ENCODE measurements around the gene PKNOX2.

The PKNOX2 gene

DNA sequence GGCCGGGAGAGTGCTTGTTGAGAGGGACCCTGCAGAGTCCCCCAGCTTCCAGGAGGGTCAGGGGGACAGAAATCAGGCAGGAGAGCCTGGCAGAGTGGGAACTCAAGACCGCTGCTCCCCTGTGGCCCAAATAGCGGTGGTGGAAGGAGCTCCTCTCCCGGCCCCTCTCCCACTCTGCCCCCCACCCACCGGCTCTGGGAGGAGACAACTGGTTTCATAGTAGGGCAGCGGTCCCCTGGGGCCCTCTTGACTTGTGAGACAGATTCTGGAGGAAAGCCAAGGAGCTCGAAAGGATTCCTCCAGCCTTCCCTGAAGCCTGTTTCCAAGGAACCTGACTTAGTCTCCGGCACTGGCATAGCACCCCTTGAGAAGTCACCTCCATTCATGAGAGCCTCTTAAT, 10.1 kb downstream of the PKNOX2 start:
- DNase-seq, result no peak

DNA sequence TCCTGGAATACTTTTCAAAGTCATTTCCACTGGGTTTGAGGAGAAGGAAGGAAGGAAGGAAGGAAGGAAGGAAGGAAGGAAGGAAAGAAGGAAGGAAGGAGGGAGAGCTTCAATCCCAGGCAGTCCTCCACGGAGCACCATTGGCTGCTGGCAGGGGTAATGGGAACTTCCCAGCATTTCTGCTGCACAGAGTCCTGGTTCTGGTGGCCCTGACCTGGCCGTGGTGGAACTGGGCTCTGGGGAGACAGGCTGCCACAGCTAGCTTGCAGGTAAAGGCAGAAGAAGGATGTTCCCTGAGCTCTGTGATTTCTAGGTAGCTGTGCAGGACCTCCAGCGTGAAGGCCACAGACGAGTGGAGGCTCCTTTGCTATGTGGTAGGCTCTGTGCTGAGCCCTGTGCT, 10.6 kb downstream of the PKNOX2 start:
- DNase-seq, result no peak

DNA sequence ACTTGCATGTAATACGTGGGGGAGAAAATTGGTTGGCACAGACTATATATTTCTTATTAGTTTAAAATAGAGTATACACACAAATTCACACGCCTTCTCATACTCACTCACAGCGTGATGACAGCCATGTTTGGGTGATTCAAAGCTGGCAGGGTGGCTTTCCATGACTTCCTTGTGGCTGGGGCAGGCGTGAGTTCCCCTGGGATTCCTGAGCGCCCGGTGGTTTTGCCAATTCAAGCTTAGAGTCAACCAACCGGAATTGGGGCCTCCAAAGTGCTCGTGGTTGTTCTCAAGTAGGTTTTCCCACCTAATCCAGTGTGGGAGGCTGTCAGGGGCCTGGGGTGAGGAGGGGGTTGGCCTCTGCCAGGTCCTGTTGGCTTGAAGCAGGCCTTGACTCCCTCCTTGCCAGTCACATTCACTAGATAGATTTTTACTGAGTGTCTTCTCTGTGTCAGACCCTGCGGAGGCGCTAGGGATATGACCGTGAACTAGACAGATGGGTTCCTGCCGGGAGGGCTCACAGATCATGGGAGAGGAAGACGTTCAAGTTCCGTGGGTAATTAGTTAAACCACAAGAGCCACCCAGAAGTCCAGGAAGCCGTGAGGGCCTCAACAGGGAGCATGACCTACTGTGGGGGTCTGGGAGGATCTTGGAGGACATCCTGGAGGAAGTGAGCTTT, 11.5 kb downstream of the PKNOX2 start:
- DNase-seq, result no peak

GRCh38 chr11:125176866-125177265, 12.3 kb downstream of the PKNOX2 start:
- DNase-seq, result no peak

GRCh38 chr11:125177543-125177942, 13.0 kb downstream of the PKNOX2 start:
- DNase-seq, result no peak

- no peak for DNase-seq
Measured at GRCh38 chr11:125179346-125179745, 14.8 kb downstream of the PKNOX2 start.

DNA sequence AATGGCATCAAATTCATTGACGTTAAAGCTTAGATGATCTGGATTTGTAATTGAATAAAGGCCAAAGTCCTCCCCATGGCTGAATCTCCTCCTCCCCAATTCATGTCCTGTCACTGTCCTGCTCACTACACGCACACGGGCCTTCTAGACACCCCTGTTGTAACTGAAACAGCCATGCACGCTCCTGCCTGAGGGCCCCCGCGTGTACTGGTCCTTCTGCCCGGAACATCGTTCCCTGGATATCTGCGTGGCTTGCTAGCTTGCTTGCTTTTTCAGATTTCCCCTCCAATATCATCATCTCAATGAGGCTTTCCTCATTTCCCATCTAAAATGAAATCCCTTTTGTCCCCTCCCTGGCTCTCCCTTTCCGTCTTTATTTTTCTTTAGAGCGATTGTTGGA, 15.3 kb downstream of the PKNOX2 start:
- no peak for DNase-seq

DNA sequence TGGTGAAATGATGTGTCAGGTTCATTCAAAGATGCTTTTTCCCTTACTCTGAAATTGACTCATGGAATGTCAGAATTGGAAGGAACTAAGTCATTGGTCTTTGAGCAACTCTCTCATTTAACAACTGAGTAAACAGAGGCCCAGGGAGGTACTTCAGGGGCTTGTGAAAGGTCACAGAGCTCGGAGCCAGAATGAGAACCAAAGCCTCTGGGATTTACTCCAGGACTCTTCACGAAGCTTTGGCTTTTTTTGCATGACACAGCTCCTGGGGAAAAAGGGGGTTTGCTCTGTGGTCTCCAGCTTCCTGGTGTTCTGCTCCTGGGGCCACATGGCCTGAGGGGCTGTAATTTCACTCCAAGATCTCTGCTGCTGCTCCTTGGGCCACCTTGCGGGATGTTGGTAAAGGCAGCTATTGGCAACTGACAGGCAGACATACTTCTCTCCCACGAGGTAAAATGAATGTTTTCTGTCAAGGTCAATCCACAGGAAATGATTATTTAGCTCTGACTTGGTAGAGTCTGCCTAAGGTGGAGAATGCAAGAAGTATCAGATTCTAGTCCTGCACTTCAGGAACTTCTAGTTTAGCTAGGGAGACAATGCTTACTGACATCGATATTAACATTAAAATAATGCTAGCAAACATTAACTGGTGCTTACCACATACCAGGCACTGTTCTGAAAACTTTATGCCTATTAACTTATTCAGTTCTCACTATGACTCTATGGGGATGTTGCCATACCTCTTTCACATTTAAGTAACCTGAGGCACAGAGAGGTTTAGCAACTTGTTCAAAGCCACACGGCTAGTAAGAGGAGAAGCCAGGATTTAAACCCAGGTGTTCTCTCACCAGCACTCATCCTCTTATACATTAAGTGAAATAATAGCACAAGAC, 16.1 kb downstream of the PKNOX2 start:
- DNase-seq, result no peak

GRCh38 chr11:125182573-125182972, 18.0 kb downstream of the PKNOX2 start:
- no peak for DNase-seq

GRCh38 chr11:125183641-125184040, 19.1 kb downstream of the PKNOX2 start:
- DNase-seq, result no peak

GRCh38 chr11:125188021-125188420, 23.5 kb downstream of the PKNOX2 start:
- no peak for DNase-seq

- DNase-seq, result no peak
Measured at GRCh38 chr11:125190566-125190965, 26.0 kb downstream of the PKNOX2 start.

- DNase-seq, result no peak
Measured at GRCh38 chr11:125192183-125192582, 27.6 kb downstream of the PKNOX2 start.

- no peak for DNase-seq
Measured at GRCh38 chr11:125192717-125193415, 28.3 kb downstream of the PKNOX2 start.

- no peak for DNase-seq
Measured at GRCh38 chr11:125193416-125193726, 28.8 kb downstream of the PKNOX2 start.

- DNase-seq, result no peak
Measured at GRCh38 chr11:125193841-125194240, 29.3 kb downstream of the PKNOX2 start.

DNA sequence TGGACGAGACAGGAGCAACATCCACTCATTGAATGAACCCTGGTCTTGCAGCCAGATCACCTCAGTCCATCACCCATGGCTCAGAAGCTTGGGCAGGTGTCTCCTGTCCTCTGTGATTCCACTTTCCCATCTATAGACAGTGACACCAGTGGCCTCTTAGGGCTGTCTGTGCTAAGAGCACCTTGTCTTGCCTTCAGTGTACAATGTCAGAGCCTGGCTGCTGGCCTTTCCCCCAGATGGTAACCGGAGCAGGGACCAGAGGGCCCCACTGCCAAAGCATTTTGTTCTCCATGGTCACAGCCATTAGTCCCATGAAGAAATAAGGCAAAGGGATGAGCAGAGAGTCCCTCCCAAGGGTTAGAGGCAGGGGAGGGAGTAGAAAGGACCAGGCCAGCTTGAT, 35.4 kb downstream of the PKNOX2 start:
- DNase-seq, result no peak

DNA sequence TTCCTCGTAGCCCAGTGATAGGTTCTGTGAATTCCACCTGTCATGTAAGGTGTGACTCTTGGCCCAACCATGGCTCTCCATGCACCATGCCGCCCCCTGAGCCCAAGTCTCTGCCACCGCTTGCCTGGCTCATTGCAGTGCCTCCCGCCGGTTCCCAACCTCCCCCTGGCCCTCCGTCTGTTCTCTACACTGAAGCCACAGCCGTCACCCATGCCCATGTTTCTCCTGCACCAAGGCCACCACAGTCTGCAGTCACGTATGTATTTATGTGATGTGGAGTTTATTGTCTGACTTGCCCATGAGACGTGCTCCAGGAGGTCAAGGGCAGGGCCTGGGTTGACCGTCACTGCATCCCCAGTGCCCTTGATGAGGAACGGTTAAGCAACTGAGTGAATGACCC, 35.9 kb downstream of the PKNOX2 start:
- no peak for DNase-seq

- no peak for DNase-seq
Measured at GRCh38 chr11:125201525-125202141, 37.1 kb downstream of the PKNOX2 start.

DNA sequence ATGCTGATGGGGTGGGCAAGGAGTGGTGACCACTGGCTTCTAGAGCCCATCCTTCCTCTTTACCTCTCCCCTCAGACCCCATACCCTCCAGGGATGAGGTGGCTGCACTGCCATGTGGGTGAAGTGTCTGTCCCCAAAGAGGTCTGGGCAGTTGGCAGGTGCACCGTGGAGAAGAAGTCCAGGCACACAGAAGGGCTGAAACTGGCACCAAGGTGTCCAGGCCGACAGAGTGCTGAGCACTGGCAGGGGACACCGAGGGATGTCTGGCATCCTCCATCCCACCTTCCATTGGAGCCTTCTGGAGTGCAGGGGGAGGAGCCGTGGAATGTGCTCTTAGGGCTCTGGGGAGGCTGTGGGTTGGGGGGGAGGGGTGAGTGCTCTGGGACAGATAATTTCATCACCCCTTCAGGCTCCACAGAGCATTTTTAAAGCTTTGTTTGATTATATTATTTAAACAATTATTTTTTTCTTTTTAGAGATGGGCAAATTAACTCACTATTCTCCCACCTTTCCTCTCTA, 37.9 kb downstream of the PKNOX2 start:
- DNase-seq, result no peak

- no peak for DNase-seq
Measured at GRCh38 chr11:125202977-125203376, 38.4 kb downstream of the PKNOX2 start.

DNA sequence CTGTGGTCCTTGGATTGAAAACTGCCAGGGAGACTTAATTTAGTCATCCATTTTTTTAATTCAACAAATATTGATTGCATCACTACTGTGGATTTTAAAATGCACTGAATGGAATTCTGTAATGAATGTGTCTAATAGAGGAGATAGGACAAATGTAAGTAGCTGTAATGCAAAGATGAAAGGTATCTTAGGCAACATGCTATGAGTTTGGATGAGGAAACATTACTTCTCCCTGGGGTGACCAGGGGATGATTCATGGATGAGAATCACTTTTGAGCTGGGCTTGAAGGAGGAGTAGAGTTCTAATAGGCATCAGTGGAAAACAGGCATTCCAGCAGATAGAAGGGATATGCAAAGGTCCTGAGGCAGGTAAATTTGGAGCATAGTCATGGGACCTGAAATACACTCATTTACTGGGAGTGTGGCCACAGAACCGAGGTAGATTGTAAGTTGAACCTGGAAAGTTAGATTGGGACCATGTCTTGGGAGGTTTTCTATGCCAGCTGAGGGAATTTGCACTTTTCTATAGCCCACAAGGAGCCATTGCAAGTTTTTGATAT, 43.4 kb downstream of the PKNOX2 start:
- DNase-seq, result no peak

DNA sequence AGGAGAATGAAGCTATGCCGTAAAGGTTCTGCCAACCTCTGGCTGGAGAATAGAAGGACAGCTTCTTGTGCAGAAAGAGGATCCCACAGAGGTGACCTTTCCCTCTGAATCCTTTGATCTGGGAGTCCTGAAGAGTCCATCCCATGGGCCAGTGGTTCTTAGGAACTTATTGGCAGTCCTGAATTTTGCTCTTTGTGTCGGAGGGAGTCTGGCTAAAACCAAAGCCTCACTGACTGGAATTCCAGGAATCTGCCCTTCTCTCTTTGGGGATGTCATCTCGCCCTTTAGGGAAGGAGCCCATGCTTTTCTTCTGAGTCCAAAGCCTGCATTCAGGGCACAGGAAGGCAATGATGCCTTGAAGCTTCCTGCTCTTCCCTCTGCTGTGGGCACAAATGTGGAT, 45.5 kb downstream of the PKNOX2 start:
- DNase-seq, result no peak

All from NCI-H774 (cell line).